Measurements from ENCODE around the gene RPS6KB2.

Gene RPS6KB2

GRCh38 chr11:67445515-67445914 lies 17.2 kb downstream of the RPS6KB2 start:
- DNase-seq (ENCODE audit: extremely low read depth, low read depth) = no peak
- no peak for TF ChIP-seq CTCF (IDR thresholded peaks at IDR 0.05; ENCODE audit: low read depth, low read length)

GRCh38 chr11:67448220-67448609 lies 19.9 kb downstream of the RPS6KB2 start:
- DNase-seq (ENCODE audit: extremely low read depth, low read depth) = no peak
- no peak for TF ChIP-seq CTCF (IDR thresholded peaks at IDR 0.05; ENCODE audit: low read depth, low read length)

- no peak for TF ChIP-seq CTCF (IDR thresholded peaks at IDR 0.05; ENCODE audit: low read depth, low read length)
- no peak for DNase-seq (ENCODE audit: extremely low read depth, low read depth)
Measured at GRCh38 chr11:67449116-67449844, 21.0 kb downstream of the RPS6KB2 start.

GRCh38 chr11:67450796-67451657 lies 22.7 kb downstream of the RPS6KB2 start:
- TF ChIP-seq CTCF (IDR thresholded peaks at IDR 0.05; ENCODE audit: low read depth, low read length) = no peak
- no peak for DNase-seq (ENCODE audit: extremely low read depth, low read depth)

GRCh38 chr11:67451658-67451976 lies 23.3 kb downstream of the RPS6KB2 start:
- TF ChIP-seq CTCF (IDR thresholded peaks at IDR 0.05; ENCODE audit: low read depth, low read length) = no peak
- DNase-seq (ENCODE audit: extremely low read depth, low read depth) = no peak

GRCh38 chr11:67452141-67452952 lies 24.1 kb downstream of the RPS6KB2 start, which contains the start of gene GPR152:
Gene GPR152 (minus strand): TSS chr11:67452729. CDS start chr11:67452724, 5 bp downstream.
- no peak for TF ChIP-seq CTCF (IDR thresholded peaks at IDR 0.05; ENCODE audit: low read depth, low read length)
- no peak for DNase-seq (ENCODE audit: extremely low read depth, low read depth)
